Activated CD8-positive, alpha-beta memory T cell treated with anti-CD3 and anti-CD28 coated beads, Interleukin-2, amount 50 U/mL, for 1 hour (primary cell): Measurements from ENCODE around the gene UCP2.

Source experiments
- DNase-seq: peaks from one replicate; pipeline ENCODE4 v3.0.0-alpha.2; 2020; ENCODE audit errors: extremely low read depth

The UCP2 gene

GRCh38 chr11:74009675-74010305, 27.1 kb upstream of the UCP2 start:
- DNase-seq: no peak

- DNase-seq: no peak
These were observed 26.5 kb upstream of the UCP2 start for GRCh38 chr11:74009230-74009547.

GRCh38 chr11:74008373-74009229, 26.0 kb upstream of the UCP2 start, which contains the start of gene UCP3:
Gene UCP3, minus strand, starts transcription at chr11:74009085. Its CDS starts 2,043 bp downstream, at chr11:74007042.
- DNase-seq: no peak

GRCh38 chr11:74007691-74008372, 25.2 kb upstream of the UCP2 start:
- no peak for DNase-seq

- no peak for DNase-seq
These were observed 24.2 kb upstream of the UCP2 start for GRCh38 chr11:74006743-74007304.

- DNase-seq: no peak
These were observed 23.3 kb upstream of the UCP2 start for GRCh38 chr11:74005721-74006517.

GRCh38 chr11:74004759-74005615, 22.3 kb upstream of the UCP2 start:
- peak; percentile 79 for DNase-seq

GRCh38 chr11:74004046-74004695, 21.5 kb upstream of the UCP2 start:
- DNase-seq: no peak

GRCh38 chr11:74002832-74003231, 20.2 kb upstream of the UCP2 start:
- no peak for DNase-seq

- no peak for DNase-seq
These were observed 19.2 kb upstream of the UCP2 start for GRCh38 chr11:74001822-74002286.

GRCh38 chr11:74000307-74001133, 17.9 kb upstream of the UCP2 start:
- no peak for DNase-seq

- no peak for DNase-seq
These were observed 17.1 kb upstream of the UCP2 start for GRCh38 chr11:73999581-74000306.

- DNase-seq: no peak
These were observed 16.4 kb upstream of the UCP2 start for GRCh38 chr11:73998846-73999575.

GRCh38 chr11:73997120-73997770, 14.6 kb upstream of the UCP2 start:
- DNase-seq: no peak

GRCh38 chr11:73996161-73996747, 13.6 kb upstream of the UCP2 start:
- no peak for DNase-seq

GRCh38 chr11:73995731-73996130, 13.1 kb upstream of the UCP2 start:
- no peak for DNase-seq

GRCh38 chr11:73995247-73995646, 12.6 kb upstream of the UCP2 start:
- no peak for DNase-seq
